ENCODE data around the gene KCNIP4.
A peak's percentile ranks its signal among the peaks of the same experiment; 100 is the strongest.

The KCNIP4 gene

GRCh38 chr4:21765810-21766407, 182.7 kb downstream of the KCNIP4 start:
- H3K4me3 ChIP-seq (ENCODE audit: low read length), result no peak overlapping the region
- peak; percentile 92 for TF ChIP-seq CTCF (IDR thresholded peaks at IDR 0.05; ENCODE audit: insufficient read depth, low read depth, low read length, missing control alignments)
- DNase-seq (ENCODE audit: low read depth), result peak; percentile 78

GRCh38 chr4:21763855-21764254, 184.7 kb downstream of the KCNIP4 start:
- H3K4me3 ChIP-seq (ENCODE audit: low read length), result no peak overlapping the region
- no peak for DNase-seq (ENCODE audit: low read depth)
- TF ChIP-seq CTCF (IDR thresholded peaks at IDR 0.05; ENCODE audit: insufficient read depth, low read depth, low read length, missing control alignments), result no peak

GRCh38 chr4:21757248-21757647, 191.3 kb downstream of the KCNIP4 start:
- DNase-seq (ENCODE audit: low read depth), result no peak
- TF ChIP-seq CTCF (IDR thresholded peaks at IDR 0.05; ENCODE audit: insufficient read depth, low read depth, low read length, missing control alignments), result no peak
- H3K4me3 ChIP-seq (ENCODE audit: low read length), result no peak overlapping the region

GRCh38 chr4:21753084-21753760, 195.3 kb downstream of the KCNIP4 start:
- H3K4me3 ChIP-seq (ENCODE audit: low read length), result no peak overlapping the region
- TF ChIP-seq CTCF (IDR thresholded peaks at IDR 0.05; ENCODE audit: insufficient read depth, low read depth, low read length, missing control alignments), result no peak
- DNase-seq (ENCODE audit: low read depth), result peak; percentile 45

GRCh38 chr4:21752616-21753015, 196.0 kb downstream of the KCNIP4 start:
- DNase-seq (ENCODE audit: low read depth), result no peak
- no peak for TF ChIP-seq CTCF (IDR thresholded peaks at IDR 0.05; ENCODE audit: insufficient read depth, low read depth, low read length, missing control alignments)
- no peak overlapping the region for H3K4me3 ChIP-seq (ENCODE audit: low read length)

GRCh38 chr4:21749924-21750323, 198.6 kb downstream of the KCNIP4 start:
- no peak overlapping the region for H3K4me3 ChIP-seq (ENCODE audit: low read length)
- DNase-seq (ENCODE audit: low read depth), result peak; percentile 32
- no peak for TF ChIP-seq CTCF (IDR thresholded peaks at IDR 0.05; ENCODE audit: insufficient read depth, low read depth, low read length, missing control alignments)

- no peak overlapping the region for H3K4me3 ChIP-seq (ENCODE audit: low read length)
- no peak for TF ChIP-seq CTCF (IDR thresholded peaks at IDR 0.05; ENCODE audit: insufficient read depth, low read depth, low read length, missing control alignments)
- DNase-seq (ENCODE audit: low read depth), result no peak
These were observed 199.2 kb downstream of the KCNIP4 start for GRCh38 chr4:21749412-21749811.
